ENCODE results near the gene SIPA1L2.

SIPA1L2 gene

DNA sequence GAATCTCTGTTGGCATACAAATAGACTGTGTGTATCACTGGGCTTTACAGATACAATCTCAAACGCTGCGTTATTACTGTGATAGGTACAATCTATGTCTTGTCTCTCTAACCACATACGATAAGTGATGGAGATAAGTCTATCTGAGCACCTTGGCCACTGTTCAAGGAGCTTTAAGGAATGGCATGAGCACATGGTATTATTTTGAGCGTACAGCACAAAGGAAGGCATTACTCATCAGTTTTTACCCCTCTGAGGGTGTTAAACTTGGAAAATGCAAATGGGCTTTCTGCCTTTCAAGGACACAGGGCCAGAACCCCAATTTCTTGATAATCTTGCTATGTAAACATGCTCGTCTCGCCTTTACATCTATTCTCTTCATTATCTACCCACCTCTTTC is 11.6 kb upstream of the SIPA1L2 start:
- DNase-seq: no peak

DNA sequence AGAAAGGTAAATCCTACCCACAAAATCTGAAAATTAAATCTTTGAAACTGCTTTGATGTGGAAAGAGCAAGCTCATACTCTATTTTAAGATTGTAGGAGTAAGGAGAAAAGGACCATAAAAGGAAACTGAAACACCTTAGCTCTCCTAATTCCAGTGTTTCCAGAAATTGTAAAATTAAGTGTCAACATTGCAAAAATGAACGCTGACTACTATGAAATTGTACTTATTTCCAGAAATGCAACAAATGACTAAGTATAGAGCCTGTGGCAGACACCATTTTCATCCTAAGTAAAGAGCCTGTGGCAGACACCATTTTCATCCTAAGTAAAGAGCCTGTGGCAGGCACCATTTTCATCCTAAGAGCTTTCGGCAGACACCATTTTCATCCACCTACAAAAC is 6.9 kb upstream of the SIPA1L2 start:
- DNase-seq: no peak

GRCh38 chr1:232635778-232636356 is 5.9 kb upstream of the SIPA1L2 start:
- DNase-seq: peak; percentile 80

DNA sequence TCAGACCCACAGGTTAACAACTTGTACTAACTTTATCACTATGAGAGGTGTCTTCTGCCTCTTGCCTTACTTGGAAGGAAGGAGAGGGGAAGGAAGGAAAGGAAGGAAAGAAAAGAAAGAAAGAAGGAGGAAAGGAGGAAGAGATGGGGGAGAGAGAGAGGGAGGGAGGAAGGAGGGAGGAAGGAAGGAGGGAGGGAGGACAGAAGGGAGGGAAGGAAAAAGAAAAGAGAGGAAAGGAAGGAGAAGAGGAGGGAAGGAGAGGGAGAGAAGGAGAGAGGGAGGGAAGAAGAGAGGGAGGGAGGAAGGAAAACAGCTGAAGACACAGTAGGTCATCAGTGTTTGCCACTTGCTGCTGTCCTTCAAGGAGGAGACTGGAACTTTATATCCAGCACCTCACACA is 5.3 kb upstream of the SIPA1L2 start:
- no peak for DNase-seq

GRCh38 chr1:232634096-232634495 is 4.2 kb upstream of the SIPA1L2 start:
- DNase-seq: no peak

- no peak for DNase-seq
Measured at GRCh38 chr1:232630894-232631195, 912 bp upstream of the SIPA1L2 start.

GRCh38 chr1:232629250-232630046 is 485 bp downstream of the SIPA1L2 start:
- peak; percentile 52 for DNase-seq

DNA sequence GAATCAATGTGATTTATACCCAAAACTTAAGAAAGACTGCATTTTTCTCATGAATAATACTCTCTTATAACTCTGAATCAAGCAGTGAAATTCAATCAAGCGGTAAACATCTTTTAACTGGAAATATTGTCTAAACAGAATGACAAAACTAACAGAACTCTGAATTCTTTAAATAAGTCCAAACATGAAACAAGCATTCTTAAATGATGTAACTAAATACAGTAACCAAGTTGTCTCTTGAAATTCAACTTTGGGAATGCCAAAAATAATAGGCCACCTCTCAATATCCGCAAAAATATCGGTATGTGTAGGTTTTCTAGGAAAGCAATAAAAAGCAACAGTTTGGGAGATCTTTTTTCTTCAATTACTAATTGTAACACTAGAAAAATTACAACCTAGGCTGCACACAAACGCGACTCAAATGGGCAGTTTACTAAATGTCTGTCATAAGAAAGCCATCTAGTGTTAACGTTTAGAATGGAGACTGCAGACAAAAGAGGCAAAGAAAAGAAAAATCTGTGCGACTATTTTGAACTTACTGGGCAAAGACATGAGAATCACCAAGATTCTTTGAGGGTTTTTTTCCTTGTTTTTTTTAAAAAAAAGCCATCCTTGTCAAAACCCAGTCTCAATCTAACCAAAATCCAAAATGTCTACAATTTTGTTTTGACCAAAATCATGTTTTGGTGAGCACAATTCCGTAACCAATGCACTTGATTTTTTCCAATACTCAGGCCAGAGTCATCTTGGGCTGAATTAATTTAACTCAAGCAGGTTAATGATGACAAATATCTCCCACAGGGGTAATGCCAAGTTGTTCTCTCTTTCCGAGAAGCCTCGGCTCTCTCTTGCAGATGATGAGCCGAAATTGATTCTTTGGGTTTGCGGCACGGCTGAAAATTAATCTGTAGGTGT is 1.3 kb downstream of the SIPA1L2 start:
- peak; percentile 59 for DNase-seq

- peak; percentile 91 for DNase-seq
Measured at GRCh38 chr1:232627645-232628334, 2.1 kb downstream of the SIPA1L2 start.

DNA sequence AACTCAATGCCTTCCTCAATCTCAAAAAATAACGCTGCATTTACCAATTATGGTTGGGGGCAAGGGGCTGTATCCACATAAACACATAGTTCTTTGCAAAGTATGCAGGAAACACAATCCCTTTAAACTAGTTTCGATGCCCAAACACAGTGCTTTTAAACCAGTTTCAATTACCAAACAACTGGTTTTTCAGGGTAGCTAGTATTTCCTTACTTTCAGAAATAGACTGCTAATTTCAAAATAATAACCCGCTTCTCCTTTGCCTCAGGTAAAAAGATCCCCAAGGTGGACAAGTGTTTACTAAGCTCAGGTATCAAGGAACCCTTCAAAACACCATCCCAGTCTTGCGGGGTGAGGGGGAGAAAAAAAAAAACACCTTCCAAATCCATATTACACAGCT is 2.8 kb downstream of the SIPA1L2 start:
- no peak for DNase-seq

- DNase-seq: no peak
Measured at GRCh38 chr1:232626452-232626851, 3.5 kb downstream of the SIPA1L2 start.

DNA sequence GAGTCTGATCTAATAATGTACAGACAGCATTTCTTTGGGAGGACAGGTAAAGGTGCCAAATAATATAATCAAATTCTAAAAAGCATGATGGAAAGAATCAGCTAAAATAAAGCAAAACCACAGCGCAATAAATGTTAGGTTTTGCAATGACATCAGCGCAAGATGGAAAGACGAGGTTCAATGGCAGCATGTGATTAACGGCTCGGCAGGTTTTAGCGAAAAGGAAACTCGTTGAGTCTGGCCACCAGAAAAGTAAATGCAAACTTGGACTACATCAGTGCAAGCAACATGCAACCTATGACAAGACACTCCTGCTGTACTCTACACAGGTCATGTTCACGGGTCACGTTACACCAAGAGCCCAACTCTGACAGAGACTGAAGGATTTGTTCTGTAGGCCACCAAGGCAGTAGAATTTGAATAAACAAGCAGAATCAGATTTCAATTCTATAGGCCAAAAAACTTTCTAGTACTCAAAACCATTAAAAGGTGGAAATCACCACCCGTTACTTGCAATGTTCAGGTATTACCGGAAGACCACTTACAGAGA is 4.5 kb downstream of the SIPA1L2 start:
- no peak for DNase-seq

GRCh38 chr1:232624546-232625281 is 5.2 kb downstream of the SIPA1L2 start:
- no peak for DNase-seq

- DNase-seq: peak; percentile 55
Measured at GRCh38 chr1:232622981-232623380, 7.0 kb downstream of the SIPA1L2 start.

DNA sequence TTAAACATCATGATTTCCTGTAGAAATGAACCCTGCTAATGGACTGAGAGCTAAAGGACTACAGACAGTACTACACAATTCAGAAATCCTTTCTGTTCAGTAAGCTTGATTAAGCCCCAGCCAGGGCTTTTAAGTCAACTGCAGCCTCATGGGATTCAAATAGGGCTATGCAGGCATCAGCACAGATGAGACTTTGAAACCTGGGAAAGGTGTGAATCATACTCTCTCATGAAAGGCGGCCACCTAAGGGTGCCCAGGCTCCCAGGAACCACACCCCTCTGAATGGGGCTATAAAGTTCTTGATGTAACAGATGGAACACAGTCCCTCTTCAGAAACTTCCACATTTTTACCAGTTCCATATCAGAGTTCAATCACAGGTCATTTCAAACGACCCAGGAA is 7.6 kb downstream of the SIPA1L2 start:
- DNase-seq: peak; percentile 68

DNA sequence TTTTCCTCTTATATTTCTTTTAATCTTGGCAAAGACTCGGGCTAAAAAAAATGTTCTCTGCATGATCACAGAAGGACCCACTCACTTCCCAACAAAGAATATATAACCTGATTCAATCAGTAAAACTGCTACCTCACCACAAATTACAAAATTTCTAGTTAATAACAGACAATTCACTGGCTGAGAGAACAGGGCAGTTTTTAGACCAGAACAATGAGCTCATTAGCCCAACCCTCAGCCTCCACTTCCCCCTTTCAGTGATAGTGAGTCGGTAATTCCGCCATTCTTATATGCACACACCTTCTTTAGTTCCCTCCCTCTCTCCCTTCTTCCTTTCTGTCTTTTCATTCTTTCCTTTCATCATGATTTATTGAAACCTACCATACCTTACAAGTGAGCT is 8.9 kb downstream of the SIPA1L2 start:
- peak; percentile 43 for DNase-seq

GRCh38 chr1:232620356-232620969 is 9.5 kb downstream of the SIPA1L2 start:
- DNase-seq: peak; percentile 89

DNA sequence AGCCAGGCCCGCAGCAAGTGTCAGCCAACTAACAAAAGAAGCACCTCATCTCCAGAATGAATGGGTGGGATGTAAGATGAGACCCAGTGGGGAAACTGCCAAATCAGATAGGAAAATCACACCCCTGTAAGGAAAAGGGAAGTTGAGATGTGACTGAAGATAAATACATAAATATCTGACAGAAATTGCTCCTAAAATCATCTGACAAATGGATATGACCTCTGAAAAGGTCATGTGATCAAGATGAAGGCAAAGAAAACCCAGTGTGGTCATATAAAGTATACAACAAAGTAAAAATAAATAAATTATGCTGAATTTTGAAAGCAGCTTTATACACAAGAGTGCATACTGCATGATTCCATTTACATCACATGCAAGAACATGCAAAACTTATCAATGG is 12.7 kb downstream of the SIPA1L2 start:
- peak; percentile 53 for DNase-seq

DNA sequence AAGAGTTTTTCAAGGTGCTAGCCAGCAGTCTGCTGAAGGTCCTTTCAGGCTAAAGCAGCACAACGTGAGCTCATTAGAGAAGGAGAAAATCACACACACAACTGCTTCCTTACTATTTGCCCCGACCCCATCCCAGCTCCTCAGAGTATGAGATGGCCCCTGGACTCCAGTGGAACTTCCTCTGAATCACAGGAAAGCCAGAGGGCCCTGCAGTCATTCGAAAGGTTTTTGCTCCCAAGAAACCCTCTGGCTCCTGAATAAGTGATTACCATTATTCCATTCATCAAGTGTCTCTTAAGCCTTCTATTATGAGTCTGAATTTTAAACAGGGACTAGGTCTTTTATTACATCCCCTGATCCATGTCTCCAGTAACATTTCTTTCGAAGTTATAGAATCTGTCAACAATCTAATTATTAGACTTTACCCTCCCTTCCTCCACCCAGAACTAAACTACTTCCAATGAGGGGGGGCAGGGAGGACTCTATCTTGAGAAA is 14.6 kb downstream of the SIPA1L2 start:
- DNase-seq: no peak

DNA sequence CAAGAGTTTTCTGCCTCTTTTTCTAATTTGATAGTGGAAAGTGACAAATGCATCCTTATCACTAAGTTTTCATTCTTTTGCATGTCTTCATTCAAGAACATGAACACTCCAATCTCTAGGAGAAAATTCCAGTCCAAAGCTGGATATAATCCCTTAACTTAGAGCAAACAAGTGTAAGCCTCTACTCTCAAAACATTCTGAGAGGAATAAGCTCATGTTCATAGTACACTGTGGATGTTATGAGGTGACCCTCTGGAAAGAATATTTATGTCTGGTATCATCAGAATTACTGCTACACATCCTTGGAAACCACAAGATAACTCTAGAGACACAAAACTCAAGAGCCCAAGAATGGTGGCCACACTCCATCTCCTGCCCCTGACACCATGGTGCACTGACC is 15.1 kb downstream of the SIPA1L2 start:
- no peak for DNase-seq

DNA sequence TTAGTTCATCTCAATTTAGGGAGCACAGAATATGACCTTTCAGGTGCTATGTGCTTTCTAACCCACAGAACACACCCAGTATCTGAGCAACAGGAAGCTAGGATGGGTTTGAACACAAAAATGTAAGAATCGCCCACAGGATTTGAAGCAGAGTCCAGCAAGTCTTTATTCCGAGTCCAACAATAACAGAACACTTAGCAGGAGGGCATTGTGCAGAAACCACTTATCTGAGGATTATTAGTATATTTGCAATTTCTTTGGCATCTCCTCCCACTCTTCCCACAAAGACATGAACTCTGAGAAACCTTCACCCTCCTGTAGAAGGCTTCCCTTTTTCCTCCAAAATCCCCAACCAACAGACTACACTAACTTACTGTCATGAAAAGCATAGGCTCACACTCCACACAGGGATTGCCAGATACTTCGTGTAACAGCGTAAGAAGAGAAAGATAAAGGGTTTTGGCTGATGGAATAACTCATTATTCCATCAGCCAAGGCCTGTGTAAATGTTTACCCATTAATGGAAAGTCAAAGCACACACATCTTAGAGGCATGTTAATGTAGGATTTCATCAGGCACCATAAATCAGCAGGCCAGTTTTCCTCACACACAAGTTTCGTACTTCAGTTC is 16.1 kb downstream of the SIPA1L2 start:
- no peak for DNase-seq

Measured in NCI-H2171 treated with DMSO at 0.1 percent for 48 hours (cell line).